HT1080 (cell line): ENCODE data around the gene ST6GALNAC1. TPM values are rescaled to one million over a fixed set of nuclear protein-coding genes. Genes with fewer than 3 reads are reported as not detected.
"Not testable (repeated sequence)": the region's sequence is repeated elsewhere in the genome, so short reads cannot be mapped to it uniquely, and the experiment has no call there.

Experiments
- DNase-seq: peaks from one replicate; pipeline ENCODE4 v3.0.0-alpha.2; 2015; ENCODE audit warnings: low read depth
- total RNA-seq: library from RNA; depleted of rRNA; stranded (reverse); fragments of >200 nt; shearing (Covaris generic); gene quantifications from 2 replicates; pipeline ENCODE4 v1.2.3, GENCODE V29; 2014

Gene ST6GALNAC1
- total RNA-seq, 1 experiment from 2014 or later: not detected

GRCh38 chr17:76644995-76645394 lies 1.4 kb upstream of the ST6GALNAC1 start:
- no peak for DNase-seq

GRCh38 chr17:76642994-76643393 lies 563 bp downstream of the ST6GALNAC1 start:
- DNase-seq: no peak

GRCh38 chr17:76642032-76642561 lies 1.5 kb downstream of the ST6GALNAC1 start:
- no peak for DNase-seq

- peak; percentile 32 for DNase-seq
These were observed 2.1 kb downstream of the ST6GALNAC1 start for GRCh38 chr17:76641501-76641900.

- DNase-seq: no peak
These were observed 2.8 kb downstream of the ST6GALNAC1 start for GRCh38 chr17:76640550-76641380.

- no peak for DNase-seq
These were observed 5.3 kb downstream of the ST6GALNAC1 start for GRCh38 chr17:76638263-76638662.

- not testable (repeated sequence) for DNase-seq
These were observed 6.9 kb downstream of the ST6GALNAC1 start for GRCh38 chr17:76636486-76637206.

GRCh38 chr17:76635659-76636360 lies 7.7 kb downstream of the ST6GALNAC1 start:
- no peak for DNase-seq

GRCh38 chr17:76635039-76635438 lies 8.5 kb downstream of the ST6GALNAC1 start:
- peak; percentile 55 for DNase-seq

- no peak for DNase-seq
These were observed 9.8 kb downstream of the ST6GALNAC1 start for GRCh38 chr17:76633628-76634328.

- no peak for DNase-seq
These were observed 11.6 kb downstream of the ST6GALNAC1 start for GRCh38 chr17:76631821-76632565.

GRCh38 chr17:76630151-76630550 lies 13.4 kb downstream of the ST6GALNAC1 start:
- no peak for DNase-seq

GRCh38 chr17:76627510-76627909 lies 16.0 kb downstream of the ST6GALNAC1 start:
- no peak for DNase-seq

- no peak for DNase-seq
These were observed 17.1 kb downstream of the ST6GALNAC1 start for GRCh38 chr17:76626442-76626841.

- no peak for DNase-seq
These were observed 18.1 kb downstream of the ST6GALNAC1 start for GRCh38 chr17:76625496-76625895.

GRCh38 chr17:76623271-76624146 lies 20.0 kb downstream of the ST6GALNAC1 start:
- peak; percentile 69 for DNase-seq

GRCh38 chr17:76617838-76618237 lies 25.7 kb downstream of the ST6GALNAC1 start:
- no peak for DNase-seq

GRCh38 chr17:76614912-76615617 lies 28.5 kb downstream of the ST6GALNAC1 start:
- DNase-seq: no peak
